Stimulated activated CD8-positive, alpha-beta memory T cell treated with anti-CD3 and anti-CD28 coated beads, Interleukin-4, amount 100 ng/mL, for 4 hours (primary cell): ENCODE results near the gene RAET1L.
"Not testable (repeated sequence)": the region's sequence is repeated elsewhere in the genome, so short reads cannot be mapped to it uniquely, and the experiment has no call there.

Experiments used
- DNase-seq, 2 donors: peaks; one replicate each; pipeline ENCODE4 v3.0.0-alpha.2; 2020; ENCODE audit warnings: low read depth in 2 of 2, low spot score in 1 of 2

RAET1L gene, protein sequence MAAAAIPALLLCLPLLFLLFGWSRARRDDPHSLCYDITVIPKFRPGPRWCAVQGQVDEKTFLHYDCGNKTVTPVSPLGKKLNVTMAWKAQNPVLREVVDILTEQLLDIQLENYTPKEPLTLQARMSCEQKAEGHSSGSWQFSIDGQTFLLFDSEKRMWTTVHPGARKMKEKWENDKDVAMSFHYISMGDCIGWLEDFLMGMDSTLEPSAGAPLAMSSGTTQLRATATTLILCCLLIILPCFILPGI

DNA sequence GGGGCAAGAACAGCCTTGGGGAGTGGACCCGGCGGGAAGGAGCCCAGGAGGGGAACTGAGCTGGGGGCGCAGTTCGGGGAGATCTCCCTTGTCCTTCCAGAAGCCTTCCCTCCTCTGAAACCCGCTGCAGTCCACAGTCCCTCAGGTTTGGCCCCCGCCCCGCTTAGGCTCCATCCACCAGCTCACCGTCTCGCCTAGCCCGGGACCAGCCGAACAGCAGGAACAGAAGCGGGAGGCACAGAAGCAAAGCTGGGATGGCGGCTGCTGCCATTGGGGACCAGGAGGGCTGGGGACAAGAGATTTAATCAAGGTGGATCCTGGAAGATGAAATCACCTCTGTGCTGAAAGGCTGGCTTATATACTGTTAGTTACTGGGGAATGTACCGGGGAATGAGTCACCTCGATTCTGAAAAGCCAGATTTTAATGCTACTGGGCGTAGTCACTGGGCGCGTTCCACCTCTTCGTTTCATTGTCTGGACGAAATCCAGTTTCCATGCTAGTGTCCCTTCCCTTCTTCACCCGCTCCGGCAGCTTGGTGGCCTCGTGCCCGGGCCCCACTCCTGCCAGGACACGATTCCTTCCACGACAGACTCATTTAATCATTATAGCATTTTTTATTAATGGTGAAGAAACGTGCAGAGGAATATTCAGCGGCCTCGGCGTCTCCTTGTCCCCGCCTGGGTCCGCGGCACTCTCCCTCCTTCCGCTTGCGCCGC, at the start of gene RAET1L:
RAET1L (minus strand) TSS at position 332 of the 717 bp plus-strand sequence; CDS start at position 271, 61 bp downstream.
- DNase-seq = no peak

DNA sequence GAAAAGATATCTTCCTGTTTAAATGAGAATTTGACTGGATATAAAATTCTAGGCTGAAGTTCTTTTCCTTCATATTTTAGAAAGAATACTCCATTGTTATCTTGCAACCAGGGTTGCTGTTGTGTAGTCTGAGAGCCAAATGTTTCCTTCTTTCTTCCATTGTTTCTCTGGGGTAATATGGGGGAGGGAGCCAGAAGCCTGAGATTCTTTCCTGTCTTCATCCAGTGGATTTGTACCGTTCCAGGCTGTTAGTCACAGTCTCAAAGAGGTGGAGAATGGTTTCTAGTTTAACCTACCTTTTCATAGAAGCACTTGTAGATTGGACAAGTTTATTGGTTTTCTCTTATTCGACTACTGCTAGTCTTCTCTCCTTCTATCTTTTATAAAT, 49.7 kb upstream of the RAET1L start:
- DNase-seq = no peak

DNA sequence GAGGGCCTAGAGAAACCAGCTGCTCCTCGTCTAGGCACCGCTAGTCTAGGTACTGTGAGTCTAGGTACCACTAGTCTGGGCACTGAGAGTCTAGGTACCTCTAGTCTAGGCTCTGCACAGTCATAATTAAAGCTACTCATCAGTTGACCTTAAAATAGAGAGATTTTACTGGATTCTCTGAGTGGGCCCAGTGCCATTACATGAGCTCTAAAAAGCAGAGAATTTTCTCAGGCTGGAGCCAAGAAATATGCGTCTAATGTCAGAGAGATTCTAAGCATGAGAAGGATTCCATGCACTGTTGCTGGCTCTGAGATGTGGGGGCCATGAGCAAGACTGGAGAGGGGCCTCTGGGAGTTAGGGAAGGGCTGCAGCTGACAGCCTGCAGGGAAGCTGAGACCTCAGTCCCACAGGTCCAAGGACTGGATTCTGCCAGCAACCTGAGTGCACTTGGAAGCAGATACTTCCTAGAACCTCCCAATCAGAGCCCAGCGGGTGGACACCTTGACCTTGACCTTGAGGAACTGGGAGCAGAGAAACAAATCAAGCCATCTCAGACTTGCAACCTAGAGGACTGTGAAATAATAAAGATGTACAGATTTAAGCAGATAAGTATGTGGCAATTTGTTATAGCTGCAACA, 49.2 kb upstream of the RAET1L start:
- DNase-seq = not testable (repeated sequence)

DNA sequence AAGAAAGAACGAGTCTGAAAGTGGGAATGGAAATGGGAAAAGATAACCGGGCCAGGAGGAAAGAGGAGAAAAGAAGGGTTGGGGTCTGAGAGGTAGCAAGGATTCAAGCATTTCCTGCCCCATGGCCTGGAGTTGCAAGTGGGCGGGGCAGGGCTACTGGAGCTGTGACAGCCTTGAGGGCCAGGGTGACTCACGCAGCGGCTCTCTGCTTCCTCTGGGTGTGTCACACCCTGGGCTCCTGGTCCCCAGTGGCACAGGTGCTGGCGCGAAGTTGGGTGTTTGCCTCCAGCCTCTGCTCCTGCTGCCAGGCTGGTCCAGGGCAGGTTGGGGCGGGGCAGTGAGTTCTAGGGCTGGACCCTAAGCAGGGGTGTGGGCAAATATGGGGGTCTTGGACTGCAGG, 46.9 kb upstream of the RAET1L start:
- DNase-seq = peak in 1 of 2 donors; percentile 19

DNA sequence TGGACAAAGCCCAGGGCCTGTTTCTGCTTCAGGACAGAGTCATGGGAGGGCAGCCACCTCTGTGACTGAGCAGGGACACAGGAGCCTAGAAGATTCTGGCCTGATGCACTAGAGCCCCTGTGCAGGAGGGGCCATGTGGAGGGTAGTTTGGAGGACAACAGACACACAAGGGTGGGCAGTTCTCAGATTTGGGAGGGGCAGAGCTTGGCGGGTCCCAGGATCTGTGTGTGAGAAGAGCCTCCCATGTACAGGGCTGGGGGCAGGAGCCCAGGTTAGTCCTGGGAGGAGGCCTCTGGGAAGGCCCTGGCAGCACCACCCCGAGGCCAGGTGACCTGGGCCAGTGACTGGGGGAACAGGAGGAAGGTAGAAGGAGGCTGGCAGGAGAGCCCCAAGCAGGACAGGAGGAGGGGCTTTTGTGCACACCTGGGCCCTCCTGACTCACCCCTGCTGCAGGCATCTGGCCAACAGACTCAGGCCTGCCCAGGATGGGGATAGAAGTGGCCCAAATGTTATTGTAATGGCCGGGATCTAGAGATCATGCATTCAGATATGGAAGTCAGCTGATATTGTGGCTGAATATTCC, 45.0 kb upstream of the RAET1L start:
- DNase-seq = no peak

DNA sequence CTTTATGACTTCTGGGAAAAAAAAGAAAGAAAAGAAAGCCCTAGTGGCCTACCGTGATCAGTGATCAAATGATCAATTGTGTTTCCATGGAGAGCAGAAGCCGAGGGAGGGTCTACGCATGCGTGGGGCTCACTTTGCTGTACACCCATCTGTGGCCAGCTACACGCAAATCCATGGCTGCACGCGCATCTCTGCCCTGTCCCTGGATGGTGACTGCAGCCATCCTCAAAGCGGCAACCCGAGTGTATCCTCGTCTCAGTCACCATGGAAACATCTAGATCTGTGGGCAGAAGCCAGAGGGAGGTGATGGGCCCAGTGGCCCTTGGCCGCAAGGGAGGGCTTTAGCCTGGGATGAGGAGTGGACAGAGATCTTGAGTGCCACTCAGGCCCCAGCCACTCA, 44.4 kb upstream of the RAET1L start:
- no peak for DNase-seq

DNA sequence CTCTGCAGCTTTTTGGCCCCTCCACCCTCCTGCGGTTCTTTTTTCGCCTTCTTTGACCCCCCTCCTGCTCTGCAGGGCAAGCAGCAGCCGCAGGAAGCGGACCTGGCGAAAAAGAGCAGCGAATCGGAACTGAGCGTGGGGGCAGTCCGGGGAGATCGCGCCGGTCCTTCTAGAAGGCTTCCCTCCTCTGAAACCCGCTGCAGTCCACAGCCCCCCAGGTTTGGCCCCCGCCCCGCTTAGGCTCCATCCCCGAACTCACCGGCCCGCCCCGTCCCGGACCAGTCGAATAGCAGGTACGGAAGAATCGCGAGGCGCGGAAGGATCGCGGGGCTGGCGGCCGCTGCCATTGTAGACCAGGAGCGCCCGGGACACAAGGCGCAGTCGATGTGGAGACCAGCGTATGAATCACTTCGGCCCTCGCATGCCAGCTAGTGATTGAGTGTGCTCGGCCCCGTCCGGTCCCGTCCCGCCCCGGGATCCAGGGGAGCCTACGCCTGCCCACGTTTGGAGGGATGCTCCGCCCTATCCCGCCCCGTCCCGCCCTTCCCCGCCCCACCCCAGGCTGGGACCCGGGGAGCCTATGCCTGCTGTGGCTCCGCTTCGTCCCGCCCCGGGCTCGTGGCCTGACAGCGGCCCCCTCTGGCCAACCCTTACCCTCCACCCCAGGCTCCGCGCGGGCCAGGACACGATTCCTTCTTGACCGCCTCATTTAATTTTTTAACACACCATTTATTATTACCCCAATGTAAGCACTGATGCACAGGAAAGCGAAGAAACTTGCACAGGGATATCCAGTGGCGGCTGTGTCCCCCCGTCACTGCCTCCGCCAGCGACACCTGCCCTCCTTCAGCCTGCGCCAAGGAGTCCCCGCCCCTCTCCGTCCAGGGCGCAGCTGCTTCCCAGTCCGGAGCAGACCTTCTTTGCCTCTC, 43.7 kb upstream of the RAET1L start, which contains the start of gene ULBP3:
ULBP3 (minus strand) TSS at position 402 of the 929 bp plus-strand sequence; CDS start at position 347, 55 bp downstream.
- DNase-seq = peak; percentile 14 to 47

DNA sequence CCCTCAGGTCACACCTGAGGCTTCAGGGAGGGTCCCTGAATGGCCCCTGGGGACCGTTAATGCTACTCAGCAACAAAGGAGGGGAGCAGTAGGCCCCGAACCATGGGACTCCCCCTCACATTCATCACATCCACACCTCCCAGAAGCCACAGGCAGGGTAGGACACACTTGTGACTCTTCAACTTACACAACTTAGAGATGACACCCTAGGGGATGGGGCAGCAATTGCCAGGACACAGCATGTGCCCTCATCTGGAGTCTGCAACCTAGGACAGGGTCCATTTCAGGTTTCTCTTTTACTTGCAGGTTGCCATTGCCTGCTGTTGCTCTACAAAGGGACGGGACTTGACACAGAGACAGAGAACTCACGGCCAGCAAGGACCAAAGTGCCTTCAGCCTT, 42.8 kb upstream of the RAET1L start:
- no peak for DNase-seq

DNA sequence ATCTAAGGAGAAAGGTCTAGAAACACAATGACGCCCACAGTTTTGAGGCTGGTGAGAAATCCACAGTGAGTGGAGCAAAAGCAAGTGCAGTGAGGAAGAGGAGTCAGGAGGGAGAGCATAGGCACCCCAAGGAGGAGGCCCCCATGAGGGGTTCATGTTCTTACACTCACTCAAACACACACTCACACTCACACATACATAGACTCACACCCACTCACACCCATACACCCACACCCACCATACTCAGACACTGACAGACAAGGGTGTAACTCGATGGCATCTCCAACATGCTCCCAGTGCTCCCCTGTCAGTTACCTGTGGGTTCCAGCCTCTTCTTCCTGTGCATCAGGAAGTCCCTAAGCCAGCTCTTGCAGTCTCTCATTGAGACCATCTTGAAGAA, 39.8 kb upstream of the RAET1L start:
- DNase-seq = no peak

DNA sequence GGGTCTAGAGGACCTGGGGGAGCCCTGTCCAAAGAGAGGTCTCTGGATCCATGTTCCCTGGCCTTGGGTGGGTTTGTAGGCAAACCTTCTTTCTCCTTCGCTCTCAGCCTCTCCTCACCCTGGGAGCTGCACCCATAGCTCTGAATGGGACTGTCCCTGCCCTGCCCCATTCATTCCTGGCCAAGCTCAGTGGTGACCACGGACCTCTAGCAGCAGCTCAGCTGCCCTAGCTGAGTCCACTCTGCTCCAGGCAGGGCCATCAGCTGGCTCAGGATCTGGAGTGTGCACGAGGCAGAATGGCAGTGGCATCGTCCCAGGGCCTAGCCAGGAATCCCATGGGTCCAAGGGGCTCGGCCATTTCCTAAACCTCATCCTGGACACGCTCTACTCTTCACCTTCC, 38.3 kb upstream of the RAET1L start:
- DNase-seq = no peak

DNA sequence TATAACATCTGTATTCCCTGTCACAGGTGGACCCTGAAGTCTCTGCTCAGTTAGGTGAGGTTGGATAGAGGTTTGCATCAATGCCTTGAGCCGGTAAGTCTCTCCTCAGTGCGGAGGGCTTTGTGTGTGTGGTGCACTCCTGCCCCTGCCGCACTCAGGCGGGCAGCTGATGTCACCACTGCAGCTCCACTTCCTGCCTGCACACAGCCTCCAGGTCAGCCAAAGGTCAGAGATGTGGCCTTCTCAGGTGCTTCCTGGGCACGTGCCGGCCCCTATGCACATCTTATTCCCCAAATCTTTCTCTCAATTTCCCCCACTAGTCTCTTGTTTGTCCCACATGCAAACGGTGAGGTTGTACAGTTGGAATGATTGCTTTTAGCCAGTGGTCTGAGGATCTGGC, 34.6 kb upstream of the RAET1L start:
- not testable (repeated sequence) for DNase-seq

DNA sequence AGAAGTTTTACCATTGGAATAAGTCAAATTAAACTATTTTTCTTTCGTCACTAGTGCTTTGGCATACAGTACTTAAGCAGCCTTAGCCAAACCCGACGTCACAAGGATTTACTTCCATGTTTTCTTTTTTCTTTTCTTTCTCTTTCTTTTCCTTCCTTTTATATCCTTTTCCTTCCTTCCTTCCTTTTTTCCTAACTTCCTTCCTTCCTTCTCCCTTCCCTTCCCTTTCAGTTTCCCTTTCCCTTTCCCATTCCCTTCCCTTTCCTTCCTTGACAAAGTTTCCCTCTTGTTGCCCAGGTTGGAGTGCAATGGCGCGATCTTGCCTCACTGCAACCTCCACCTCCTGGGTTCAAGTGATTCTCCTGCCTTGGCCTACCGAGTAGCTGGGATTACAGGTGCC, 33.7 kb upstream of the RAET1L start:
- no peak for DNase-seq

DNA sequence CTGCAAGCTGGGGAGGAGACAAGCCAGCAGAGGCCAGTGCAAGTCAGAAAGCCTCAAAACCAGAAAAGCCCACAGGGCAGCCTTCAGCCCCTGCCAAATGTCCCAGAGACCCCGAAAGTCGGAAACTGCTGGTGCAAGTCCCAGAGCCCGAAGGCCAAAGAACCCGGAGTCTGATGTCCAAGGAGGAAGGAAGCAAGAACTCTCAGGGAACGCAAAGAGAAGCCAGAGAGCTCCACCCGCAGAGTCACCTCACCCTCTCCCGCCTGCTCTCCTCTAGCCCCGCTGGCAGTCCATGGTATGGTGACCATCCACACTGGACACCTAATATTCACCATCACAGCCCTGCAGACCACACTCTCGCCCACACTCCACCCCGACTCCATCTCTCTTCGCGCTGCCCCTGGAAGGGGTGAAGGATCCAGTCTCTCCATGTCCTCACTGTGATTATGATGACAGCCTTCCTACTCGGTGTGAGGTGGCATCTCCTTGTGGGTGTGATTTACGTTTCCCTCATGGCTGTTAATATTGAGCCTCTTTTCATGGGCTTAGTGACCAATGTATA, 33.0 kb upstream of the RAET1L start:
- no peak for DNase-seq

DNA sequence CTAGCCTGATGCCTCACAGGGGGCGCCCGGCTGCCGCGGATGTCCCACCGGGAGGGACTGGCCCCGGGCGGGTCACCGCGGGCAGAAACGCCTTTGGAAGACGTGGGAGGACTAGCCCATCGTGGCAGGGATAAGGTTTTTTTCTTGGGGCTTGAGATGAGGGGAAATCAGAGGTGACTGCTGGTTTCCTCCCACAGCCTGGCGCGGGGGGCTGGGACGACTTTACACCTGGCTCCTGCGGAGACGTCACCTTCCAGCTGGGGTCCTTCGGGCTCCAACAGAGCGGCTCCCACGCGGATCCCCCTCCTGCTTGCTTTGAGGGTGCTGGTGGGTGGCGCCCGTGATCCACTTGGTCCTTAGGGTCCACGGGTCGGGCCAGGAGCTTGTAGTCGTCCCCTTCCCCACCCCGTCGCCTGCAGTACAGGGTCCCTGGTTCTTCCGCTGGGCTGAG, 32.2 kb upstream of the RAET1L start:
- DNase-seq = no peak

DNA sequence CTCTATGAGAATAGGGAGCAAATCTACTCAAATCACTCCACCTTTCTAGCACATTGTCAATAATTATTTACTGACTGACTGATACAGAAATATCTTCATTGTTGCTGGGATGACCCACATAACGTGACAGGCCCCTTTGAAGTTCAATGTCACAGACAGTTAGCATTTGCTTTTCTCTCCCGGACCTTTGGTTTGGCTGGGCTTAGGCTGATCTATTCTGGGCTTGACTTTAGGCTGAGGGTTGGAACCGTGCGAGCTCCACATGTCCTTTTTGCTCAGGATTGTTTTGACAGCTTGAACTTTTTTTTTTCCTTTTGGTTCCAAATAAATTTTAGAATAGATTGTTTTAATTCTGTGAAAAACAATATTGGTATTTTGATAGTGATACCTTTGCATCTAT, 31.6 kb upstream of the RAET1L start:
- no peak for DNase-seq

DNA sequence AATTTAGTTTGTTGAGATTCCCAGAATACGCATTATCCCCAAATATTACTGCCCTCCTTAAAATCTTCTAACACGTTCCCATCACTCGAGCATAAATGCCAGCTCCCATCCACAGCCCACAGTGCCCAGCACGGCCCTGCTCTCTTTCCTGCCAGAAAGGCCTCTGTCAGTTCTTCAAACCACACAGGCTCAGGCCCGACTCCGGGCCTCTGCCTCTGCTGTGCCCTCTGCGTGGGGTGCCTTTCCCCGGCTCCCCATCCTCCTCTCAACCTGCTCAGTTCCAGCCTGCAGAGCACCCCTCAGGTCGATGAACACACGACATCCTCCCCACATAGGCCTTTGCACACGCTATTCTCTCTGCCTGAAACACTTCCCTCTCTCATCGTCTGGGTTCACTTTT, 30.8 kb upstream of the RAET1L start:
- no peak for DNase-seq

DNA sequence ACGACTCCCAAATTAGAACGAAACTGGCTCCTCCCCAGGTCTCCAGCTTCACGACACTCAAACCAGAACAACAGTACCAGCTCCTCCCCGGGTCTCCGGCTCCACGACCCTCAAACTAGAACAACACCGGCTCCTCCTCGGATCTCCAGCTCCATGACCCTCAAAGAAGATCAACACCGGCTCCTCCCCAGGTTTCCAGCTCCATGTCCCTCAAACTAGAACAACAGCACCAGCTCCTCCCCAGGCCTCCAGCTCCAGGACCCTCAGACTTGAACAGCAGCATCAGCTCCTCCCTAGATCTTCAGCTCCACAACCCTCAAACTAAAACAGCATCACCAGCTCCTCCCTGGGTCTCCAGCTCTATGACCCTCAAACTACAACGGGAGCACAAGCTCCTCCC, 29.8 kb upstream of the RAET1L start:
- no peak for DNase-seq

DNA sequence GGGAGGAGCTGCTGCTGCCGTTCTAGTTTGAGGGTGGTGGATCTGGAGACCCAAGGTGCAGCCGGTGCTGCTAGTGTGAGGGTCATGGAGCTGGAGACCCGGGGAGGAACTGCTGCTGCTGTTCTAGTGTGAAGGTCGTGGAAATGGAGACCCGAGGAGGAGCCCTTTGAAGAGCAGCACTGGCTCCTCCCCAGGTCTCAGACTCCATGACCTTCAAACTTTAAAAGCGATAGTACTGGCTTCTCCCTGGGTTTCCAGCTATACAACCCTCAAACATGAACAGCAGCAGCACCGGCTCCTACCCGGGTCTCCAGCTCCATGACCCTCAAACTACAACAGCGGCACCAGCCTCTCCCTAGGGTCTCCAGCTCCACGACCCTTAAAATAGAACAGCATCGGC, 28.1 kb upstream of the RAET1L start:
- DNase-seq = no peak

DNA sequence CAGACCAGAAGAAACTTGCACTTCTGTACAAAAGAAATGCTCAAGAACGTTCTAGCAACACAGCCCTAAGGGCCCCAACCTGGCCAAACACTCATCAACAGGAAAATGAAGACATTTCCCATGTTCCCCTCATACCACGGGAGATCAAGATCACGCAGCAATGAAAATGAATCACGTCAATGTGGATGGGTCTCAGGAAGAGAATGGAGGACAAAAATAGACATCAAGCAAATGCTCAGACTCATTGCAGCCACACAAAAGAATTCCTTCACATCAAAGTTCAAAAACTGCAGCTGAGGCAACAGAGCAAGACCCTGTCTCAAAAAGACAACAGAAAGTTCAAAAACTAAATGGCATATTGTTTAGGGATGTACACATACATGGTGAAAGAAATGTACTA, 25.5 kb upstream of the RAET1L start:
- no peak for DNase-seq

DNA sequence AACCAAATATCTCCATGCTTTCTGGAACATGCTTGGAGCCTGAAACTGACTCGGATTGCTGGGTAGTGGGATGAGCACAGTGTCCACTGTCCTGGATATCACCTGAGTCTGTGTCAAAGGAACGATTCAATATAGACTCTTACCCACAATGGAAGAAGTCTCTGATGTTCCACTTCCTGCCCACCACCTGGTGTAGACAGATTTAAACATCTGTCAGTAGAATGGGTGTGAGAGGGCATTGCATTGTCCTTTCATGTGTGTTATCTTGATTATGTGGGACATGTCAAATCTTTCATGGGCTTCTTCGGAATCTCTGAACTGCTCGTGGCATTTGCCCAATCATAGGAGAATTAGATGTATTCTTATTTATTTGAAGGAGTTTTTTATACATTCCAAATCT, 22.8 kb upstream of the RAET1L start:
- no peak for DNase-seq
